Stimulated activated CD4-positive, alpha-beta T cell treated with anti-CD3 and anti-CD28 coated beads, Interleukin-2, amount 100 ng/mL, for 24 hours (primary cell): Measurements from ENCODE around the gene ADGRG6.
"Not testable (repeated sequence)": the region's sequence is repeated elsewhere in the genome, so short reads cannot be mapped to it uniquely, and the experiment has no call there.

Experiments
- DNase-seq, 2 donors: peaks; one replicate each; pipeline ENCODE4 v3.0.0-alpha.2; 2020

The ADGRG6 gene

GRCh38 chr6:142322504-142323198 lies 20.8 kb downstream of the ADGRG6 start:
- DNase-seq, result no peak

GRCh38 chr6:142323377-142323776 lies 21.6 kb downstream of the ADGRG6 start:
- DNase-seq, result no peak

GRCh38 chr6:142324111-142324510 lies 22.3 kb downstream of the ADGRG6 start:
- DNase-seq, result no peak

- no peak for DNase-seq
Measured at GRCh38 chr6:142325111-142325510, 23.3 kb downstream of the ADGRG6 start.

GRCh38 chr6:142326540-142326939 lies 24.7 kb downstream of the ADGRG6 start:
- DNase-seq, result no peak

GRCh38 chr6:142328070-142328469 lies 26.3 kb downstream of the ADGRG6 start:
- no peak for DNase-seq

GRCh38 chr6:142329486-142330113 lies 27.8 kb downstream of the ADGRG6 start:
- no peak for DNase-seq

GRCh38 chr6:142331075-142331551 lies 29.3 kb downstream of the ADGRG6 start:
- DNase-seq, result no peak

- DNase-seq, result no peak
Measured at GRCh38 chr6:142331601-142332000, 29.8 kb downstream of the ADGRG6 start.

- DNase-seq, result no peak
Measured at GRCh38 chr6:142332393-142333098, 30.7 kb downstream of the ADGRG6 start.

- DNase-seq, result no peak
Measured at GRCh38 chr6:142333431-142333830, 31.6 kb downstream of the ADGRG6 start.

GRCh38 chr6:142334294-142334693 lies 32.5 kb downstream of the ADGRG6 start:
- DNase-seq, result no peak

GRCh38 chr6:142335415-142335814 lies 33.6 kb downstream of the ADGRG6 start:
- DNase-seq, result no peak

GRCh38 chr6:142336183-142336582 lies 34.4 kb downstream of the ADGRG6 start:
- DNase-seq, result no peak

- no peak for DNase-seq
Measured at GRCh38 chr6:142336787-142337186, 35.0 kb downstream of the ADGRG6 start.

- no peak for DNase-seq
Measured at GRCh38 chr6:142339113-142339512, 37.3 kb downstream of the ADGRG6 start.

GRCh38 chr6:142339968-142340658 lies 38.3 kb downstream of the ADGRG6 start:
- DNase-seq, result no peak

- no peak for DNase-seq
Measured at GRCh38 chr6:142341855-142342330, 40.1 kb downstream of the ADGRG6 start.

GRCh38 chr6:142342986-142343385 lies 41.2 kb downstream of the ADGRG6 start:
- DNase-seq, result no peak

- DNase-seq, result no peak
Measured at GRCh38 chr6:142343938-142344337, 42.1 kb downstream of the ADGRG6 start.

- no peak for DNase-seq
Measured at GRCh38 chr6:142345261-142345660, 43.5 kb downstream of the ADGRG6 start.

GRCh38 chr6:142346166-142346565 lies 44.4 kb downstream of the ADGRG6 start:
- not testable (repeated sequence) for DNase-seq

GRCh38 chr6:142349215-142349823 lies 47.5 kb downstream of the ADGRG6 start:
- DNase-seq, result no peak
